Measurements from ENCODE around the gene ATP8A2.

DNA sequence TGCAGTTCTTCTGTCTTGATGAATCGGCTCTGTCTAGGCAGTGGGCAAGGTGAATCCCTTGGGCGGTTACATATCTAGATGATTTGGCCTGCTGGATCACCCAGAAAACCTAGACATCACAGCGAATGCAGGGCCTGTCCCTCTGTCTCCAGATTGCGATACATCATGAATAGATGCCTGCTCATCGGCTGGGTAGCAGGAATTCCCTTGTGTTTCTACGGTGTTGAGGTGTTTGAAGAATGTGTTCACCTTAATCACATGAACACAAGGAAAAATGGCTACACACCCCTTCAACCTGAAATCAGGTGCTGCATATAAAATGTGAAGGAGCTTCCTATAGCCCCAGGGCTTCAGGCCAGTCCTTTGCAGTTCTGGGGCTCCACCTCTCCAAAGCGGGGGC is 398.8 kb downstream of the ATP8A2 start:
- TF ChIP-seq, protein P1, sequence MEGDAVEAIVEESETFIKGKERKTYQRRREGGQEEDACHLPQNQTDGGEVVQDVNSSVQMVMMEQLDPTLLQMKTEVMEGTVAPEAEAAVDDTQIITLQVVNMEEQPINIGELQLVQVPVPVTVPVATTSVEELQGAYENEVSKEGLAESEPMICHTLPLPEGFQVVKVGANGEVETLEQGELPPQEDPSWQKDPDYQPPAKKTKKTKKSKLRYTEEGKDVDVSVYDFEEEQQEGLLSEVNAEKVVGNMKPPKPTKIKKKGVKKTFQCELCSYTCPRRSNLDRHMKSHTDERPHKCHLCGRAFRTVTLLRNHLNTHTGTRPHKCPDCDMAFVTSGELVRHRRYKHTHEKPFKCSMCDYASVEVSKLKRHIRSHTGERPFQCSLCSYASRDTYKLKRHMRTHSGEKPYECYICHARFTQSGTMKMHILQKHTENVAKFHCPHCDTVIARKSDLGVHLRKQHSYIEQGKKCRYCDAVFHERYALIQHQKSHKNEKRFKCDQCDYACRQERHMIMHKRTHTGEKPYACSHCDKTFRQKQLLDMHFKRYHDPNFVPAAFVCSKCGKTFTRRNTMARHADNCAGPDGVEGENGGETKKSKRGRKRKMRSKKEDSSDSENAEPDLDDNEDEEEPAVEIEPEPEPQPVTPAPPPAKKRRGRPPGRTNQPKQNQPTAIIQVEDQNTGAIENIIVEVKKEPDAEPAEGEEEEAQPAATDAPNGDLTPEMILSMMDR (IDR thresholded peaks at IDR 0.05) = no peak
- TF ChIP-seq EP300 (IDR thresholded peaks at IDR 0.05) = no peak
- TF ChIP-seq POLR2A (IDR thresholded peaks at IDR 0.05; ENCODE audit: low read depth) = no peak
- no peak for TF ChIP-seq POLR2AphosphoS5 (IDR thresholded peaks at IDR 0.05)
